Activated CD8-positive, alpha-beta memory T cell treated with anti-CD3 and anti-CD28 coated beads, Interleukin-2, amount 50 U/mL, for 24 hours (primary cell): ENCODE results near the gene RGS9.

Experiments
- DNase-seq: peaks from one replicate; pipeline ENCODE4 v3.0.0-alpha.2; 2020; ENCODE audit errors: extremely low read depth

Gene RGS9

DNA sequence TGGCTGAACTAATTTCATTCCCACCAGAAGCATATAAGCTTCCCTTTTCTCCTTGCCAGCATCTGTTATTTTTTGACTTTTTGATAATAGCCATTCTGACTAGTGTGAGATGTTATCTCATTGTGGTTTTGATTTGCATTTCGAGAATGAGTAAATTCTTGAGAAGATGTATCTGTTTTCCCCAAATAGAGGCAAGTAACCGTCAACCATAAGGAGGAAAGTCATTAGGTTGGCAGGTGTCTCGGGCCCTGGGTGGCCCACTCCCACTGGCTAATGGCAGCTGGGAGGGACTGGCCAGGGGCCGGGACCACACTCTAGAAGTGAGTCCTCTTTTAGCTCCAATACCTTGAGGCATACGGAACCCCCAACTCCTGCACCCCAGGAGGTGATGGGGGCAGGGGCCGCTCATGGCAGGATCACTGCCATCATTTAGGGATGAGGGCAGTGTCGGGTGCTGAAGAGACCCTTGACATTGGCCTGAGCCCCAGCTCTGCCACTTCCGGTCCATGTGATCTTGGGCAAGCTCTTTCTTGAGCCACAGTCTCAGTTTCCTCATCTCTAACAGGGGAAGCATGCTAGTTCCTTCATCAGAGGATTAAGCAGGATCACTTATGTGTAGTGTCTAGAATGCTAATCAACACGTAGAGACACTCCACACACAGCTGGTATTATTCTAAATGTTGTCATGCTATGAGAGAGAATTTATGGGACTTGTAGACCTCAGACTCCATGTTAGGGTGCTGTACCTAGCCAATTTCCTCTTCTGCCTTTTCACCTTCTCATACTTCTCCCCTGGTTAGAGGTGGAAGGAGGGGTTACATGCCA, 44.3 kb downstream of the RGS9 start:
- DNase-seq = no peak

DNA sequence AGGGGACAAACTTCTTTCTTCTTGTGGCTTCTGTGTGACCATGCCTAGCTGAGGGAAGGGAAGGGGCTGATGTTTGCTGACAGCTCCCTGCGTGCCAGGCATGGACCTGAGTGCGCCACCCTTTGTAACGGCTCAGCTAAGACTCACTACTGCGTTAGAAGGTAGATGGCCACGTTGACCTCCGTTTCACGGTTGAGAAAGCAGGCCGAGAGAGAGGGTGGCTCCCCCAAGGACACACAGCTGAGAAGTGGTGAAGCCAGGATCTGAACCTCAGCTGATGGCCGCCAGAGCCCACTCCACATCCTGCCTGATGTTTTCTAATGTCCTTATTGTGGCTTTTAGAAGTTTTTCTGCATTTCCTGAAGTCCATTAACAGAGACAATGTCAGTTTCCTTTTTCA, 45.1 kb downstream of the RGS9 start:
- DNase-seq = no peak

DNA sequence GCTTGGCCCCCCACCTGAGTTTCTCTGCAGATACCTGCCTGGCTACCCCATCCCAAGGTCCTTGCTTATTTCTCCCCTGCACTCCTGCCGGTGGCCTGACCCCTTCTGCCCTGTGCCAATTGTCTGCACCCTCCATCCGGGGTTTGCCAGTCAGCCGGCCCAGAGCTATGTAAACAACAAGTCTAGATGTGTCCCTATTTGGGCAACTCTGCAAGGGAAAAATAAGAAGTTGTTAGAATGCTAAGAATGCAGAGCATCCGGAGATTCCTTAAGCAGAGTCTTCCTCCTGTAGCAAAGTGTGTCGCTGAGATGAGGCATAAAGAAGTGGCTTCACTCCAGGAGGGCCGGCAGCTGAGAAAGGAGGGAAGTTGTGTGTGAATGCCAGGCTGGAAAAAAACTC, 46.6 kb downstream of the RGS9 start:
- DNase-seq = no peak

DNA sequence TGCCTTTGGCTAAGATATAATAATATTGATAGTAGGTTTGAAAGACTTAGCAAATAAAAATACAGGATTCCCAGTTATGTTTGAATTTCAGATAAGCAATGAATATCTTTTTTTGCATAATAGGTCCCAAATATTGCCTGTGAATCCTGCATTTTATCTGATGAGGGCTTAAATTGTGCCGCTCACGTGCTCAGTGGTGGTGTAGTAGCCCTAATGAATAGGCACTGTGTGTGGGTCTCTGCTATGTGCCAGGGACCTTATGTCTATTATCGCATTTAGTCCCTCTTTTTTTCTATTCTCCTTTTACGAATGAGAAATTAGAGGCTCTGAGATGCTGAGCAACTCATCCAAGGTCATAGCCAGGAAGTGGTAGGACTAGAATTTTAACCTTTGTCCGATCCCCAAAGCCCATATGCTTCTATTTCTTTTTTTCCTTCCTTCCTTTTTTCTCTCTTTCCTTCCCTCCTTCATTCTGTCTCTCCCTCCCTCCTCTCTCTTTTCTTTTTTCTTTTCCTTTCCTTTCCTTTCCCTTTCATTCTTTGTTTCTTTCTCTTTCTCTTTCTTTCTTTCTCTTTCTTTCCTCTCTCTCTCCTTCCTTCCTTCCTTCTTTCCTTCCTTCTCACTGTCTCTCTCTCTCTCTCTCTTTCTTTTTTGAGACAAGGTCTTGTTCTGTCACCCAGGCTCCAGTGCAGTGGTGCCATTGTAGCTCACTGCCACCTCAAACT, 47.2 kb downstream of the RGS9 start:
- no peak for DNase-seq

DNA sequence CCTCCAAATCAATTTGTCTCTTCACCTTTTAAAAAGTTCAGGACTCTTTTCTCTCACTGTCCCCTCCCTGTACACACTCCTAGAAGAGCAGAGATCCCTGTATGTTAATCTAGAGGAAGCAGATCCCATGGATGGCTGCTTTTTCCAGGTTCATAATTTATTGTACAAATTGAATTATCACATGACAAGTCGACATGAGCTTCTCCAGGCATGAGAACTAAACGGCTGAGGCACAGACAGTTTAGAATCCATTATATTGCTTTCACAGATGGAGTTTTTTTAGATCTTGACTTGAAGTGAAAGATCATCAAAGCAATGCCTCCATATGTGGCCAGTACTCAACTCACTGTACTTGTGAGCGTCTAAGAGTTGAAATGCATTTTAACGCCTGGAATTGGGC, 47.9 kb downstream of the RGS9 start:
- DNase-seq = no peak

DNA sequence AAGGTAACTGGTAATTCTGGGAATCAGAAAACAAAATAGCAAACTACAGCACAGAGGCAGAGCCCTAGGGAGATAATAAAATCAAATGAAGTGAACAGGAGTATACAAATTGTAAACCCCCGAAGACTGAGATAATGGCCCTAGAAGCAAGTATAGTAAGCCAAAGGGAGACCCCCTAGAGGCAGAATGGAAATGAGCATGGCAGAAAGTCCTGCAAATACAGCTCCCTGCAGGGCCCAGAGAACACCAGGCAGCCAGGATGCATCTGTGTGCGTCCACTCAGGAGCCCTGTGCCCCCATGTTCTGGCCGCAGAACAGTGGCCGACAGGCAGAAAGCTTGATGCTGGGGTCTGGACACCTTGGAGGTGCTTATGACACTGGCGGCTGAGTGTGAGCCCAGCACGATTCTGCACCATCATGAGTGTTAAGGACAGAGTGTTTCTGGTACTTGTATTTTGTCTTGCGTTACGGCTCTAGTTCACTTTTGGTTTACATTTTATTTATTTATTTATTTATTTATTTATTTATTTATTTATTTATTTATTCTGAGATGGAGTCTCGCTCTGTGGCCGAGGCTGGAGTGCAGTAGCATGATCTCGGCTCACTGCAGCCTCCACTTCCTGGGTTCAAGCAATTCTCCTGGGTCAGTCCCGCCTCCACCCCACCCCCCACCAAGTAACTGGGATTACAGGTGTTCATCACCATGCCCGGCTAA, 48.7 kb downstream of the RGS9 start:
- no peak for DNase-seq

DNA sequence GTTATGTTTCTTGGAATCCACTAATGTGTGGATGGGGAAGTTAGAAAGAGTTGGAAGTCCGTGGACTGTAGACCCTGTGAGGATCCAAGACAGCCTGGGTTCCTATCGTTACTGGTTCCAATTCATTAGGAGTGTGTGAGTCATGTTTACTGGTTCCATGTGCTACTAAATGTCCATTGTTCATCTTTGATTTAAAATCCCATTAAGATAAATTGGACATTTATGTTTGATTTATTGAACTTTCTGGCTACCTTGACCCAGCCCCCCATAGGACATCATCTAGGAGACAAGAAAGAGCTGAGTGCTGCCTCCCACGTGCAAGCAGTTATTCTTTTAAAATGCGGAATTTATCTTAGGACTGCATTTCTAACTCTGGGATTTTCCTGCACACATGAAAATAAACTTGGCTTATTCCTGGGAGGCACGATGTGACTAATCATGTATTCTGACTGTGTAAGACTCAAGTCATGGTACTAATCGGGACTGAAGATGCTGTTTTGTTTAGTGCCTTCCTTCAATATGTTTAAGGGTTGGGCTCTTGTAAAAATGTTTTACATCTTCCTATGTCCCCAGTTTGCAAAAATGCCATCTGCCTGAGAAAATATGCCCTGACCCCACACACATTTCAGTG, 53.4 kb downstream of the RGS9 start:
- DNase-seq = no peak

DNA sequence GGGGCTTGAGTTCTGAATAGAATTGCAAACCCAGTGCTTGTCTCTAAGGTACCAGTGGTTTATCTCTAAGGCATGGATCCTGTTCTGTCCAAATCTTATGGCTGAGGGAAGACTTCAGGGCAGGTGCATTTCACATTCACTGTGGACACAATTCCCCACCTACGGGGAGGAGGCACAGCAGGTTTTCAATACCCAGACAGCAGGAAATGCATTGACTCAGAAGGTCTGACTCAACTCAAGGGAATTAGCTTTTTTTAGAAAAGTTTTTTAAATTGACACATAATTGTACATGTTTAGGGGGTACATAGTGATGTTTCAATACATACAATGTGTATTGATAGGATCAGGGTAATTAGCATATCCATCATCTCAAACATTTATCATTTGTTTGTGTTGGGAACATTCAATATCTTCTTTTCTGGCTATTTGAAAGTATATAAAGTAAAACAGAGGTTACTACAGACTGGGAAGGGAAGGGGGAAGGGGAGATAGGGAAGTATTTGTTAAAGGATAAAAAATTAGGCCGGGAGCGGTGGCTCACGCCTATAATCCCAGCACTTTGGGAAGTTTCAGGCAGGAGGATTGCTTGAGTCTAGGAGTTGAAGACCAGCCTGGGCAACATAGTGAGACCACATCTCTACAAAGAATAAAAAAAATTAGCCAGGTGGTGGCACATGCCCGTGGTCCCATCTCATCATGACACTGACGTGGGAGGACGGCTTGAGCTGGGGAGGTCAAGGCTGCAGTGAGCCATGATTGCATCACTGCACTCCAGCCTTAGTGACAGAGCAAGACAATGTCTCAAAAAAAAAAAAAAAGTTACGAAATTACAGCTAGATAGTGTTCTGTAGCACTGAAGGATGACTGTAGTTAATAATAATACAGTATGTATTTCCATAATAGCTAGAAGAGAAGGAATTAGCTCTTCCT, 54.9 kb downstream of the RGS9 start:
- DNase-seq = no peak

DNA sequence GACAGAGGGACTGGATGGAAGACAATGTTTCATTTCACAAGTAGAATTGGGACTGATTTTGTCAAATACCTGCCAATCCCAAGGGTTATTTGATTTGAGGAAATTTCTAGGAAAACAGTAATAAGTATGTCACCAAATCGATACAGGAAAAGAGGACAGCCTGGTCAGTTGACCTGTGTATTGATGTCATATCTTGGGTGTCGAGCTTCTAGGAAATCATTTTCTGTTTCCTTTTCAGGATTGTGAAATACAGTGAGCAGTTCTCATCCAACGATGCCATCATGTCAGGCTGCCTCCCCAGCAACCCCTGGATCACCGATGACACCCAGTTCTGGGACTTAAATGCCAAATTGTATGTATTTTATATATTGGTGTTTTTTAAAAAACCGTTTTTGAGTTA, 56.1 kb downstream of the RGS9 start:
- no peak for DNase-seq

DNA sequence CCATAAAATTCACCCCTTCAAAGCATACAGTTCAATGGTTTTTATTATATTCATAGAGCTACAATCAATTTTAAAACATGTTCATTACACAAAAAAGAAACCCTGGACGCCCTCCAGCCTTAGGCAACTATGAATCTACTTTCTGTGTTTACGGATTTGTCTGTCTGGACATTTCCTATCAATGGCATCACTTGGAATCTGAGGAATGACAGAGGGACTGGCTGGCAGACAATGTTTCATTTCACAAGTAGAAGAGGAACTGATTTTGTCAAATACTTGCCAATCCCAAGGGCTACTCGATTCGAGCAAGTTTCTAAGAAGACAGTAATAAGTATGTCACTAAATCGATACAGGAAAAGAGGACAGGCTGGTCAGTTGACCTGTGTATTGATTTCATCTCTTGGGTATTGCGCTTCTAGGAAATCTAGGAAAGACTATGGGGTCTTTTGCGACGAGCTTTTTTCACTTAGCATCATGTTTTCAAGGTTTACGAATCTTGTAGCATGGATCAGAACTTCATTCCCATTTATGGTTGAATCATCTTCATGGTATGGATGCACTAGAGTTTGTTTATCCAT, 56.6 kb downstream of the RGS9 start:
- DNase-seq = no peak

DNA sequence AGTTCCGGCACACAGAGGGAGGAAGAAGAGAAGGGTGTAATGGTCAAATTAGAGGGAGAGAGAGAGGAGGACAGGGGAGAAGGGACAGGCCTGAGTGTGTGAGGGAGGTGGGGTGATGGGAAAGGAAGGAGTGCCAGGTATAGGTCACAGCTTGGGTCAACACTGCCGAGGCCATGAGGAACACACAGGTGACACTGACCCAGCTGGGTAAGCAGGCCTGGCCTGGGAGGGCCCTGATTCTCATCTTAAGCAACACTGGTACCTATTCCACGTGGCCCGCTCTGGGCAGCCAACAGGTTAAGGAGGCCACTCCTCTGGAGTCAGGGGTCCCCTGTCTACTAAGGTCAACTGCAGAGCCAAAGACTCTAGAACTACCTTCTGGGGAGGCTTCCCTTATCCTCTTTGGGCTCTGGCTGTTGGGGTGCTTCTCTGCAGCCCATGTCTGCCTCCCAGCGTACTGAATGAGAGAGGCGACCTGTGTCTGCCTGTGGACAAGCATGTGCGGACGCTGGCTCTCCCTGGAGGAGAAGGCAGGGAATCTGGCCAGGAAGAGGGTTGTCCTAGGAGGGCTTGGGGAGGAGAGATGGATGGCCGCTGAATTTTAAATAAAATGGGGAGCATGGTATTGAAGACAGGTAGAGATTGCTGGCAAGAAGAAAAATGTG, 57.6 kb downstream of the RGS9 start:
- DNase-seq = no peak

DNA sequence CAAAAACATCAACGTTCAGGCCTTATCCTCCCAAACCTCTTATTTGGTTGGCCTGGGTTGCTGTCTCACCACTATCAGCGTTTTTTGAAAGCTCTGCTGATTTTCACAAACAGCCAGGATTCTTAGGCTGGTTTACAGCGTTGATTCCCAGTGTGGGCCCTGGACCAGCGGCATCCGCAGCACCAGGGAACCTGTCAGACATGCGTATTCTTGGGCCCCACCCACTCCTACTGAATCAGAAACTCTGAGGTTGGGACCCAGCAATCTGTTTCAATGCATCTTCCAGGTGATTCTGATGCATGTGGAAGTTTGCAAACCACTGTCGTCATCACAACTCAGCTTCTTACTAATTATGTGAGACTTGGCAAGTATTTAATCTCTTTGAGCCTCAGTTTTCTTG, 58.5 kb downstream of the RGS9 start:
- no peak for DNase-seq

DNA sequence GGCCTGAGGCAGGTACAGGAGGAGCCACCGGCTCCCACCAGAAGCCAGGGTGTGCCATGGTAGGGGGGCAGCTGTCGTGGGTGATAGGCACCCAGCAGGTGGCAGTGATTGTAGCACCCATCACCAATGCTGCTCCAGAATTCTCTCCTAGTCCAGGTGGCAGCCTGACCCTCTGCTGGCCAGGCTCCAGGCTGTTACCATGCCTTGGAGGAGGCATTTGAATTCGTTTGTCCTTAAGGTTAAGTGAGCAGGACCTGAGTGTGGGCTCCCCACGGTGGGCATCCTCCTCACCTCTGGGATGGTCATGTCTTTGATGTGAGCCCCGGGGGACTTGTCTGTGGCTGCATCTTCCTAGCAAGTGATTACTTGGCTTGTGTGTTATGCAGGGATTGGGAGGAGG, 59.4 kb downstream of the RGS9 start:
- no peak for DNase-seq

DNA sequence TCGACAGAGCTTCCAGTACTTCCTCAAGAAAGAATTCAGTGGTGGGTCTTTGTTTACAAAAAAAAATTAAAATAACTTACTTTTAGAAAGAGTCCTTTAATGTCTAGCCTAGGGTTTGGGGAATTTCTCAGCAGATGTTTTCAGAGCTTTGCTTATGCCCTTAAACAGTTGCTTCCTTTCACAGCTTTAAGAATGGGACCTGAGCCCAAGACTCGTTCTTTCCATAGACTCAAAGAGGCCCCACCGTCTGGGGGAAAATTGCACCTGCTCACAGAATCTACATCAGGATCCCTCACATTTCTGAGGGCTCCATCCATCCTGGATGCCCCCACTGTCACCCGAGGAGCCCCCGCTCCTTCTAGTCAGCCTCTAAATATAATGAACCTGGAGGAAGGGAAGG, 60.0 kb downstream of the RGS9 start:
- no peak for DNase-seq

DNA sequence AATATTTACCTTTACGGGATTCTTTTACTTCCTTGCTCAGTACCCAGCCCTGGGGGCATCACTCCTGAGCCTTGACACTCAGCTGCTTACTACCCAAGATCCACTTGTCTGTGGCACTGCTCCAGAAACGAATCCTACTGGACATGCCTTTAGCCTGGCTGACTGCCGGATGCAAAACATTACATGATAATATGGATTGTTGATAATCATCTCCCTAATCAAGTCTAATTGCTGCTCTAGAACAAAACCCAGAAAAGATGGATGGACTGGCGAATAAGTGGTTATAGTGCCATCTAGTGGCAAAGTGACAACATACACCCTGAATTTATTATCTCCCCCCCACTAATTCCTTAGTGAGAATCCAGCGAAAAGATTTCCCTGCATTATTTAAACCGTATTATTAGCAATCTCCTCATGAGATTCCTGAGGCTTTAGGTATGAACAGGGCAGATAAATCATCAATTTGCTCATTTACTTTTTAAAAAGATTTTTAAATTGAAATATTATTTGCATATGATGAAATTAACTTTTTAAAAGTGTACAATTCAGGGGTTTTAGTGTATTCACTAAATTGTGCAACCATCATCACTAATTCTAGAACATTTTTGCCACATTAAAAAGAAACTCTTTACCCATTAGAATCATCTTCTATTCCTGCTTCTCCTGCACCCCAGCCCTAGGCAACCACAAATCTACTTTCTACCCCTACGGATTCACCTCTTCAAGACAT, 61.6 kb downstream of the RGS9 start:
- no peak for DNase-seq

DNA sequence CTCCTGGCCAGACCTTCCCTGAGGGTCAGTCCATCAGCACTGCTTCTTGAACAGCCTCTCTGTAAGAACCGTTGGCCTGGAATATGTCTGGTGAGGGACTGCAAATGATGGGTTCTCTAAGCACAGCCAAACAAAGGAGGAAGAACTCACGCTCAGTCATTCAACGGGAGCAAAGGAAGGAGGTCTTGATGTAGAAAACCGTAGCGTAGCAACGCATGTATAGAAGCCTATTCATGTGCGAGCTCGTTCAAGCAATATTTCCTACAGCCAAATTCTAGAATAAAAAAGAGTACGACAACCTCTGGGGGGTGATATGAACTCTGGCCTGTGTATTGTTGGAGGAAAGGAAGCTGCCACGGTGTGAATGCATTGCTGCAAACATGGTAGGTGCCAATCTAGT, 64.2 kb downstream of the RGS9 start:
- no peak for DNase-seq

DNA sequence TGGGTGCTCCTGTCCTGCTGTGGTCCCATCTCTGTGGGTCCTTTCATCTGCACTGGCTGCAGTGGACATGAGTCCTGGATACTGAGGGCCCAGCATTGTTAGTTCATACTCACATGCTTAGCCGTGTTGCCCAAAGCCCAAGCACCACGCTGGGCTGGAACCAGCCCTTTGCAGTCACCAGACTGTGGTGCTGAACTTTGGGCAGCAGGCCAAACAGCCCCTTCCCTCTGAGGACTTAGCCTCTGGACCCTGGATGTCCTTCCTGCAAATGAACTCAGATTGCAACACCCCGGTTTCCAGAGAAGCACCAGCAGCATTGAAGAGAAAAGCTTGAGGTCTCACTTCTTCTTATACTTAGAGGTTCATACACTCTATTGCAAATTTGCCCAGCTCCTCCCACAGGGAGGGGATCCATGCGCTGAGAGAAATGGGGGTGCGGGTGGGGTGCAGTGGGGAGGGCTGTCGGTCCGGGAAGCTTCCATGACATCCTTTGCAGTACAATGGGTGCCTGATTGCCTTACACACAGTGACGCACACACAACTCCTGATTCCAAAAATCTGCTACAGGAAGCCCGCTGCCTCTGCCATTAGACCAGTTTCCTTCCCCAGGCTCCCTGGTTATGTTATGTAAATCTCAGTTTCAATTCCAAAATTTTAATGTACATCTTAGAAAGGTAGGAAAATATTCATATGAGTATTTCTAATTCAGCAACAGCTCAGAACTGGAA, 65.8 kb downstream of the RGS9 start:
- DNase-seq = no peak

DNA sequence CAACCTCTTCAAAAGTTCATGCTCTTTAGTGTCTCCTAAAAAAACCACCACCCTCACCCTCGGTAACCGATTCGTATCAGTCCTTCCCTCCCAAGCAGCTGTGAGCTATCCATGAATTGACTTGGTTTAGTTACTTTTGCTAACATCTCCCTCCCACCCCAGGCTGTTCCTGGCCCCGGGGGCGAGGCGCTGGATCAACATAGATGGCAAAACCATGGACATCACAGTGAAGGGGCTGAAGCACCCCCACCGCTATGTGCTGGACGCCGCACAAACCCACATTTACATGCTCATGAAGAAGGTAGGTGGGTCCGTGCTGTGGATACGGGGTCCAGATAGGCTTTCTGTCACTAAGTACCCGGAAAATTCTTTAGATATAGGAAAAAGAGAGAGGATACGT, 66.8 kb downstream of the RGS9 start:
- no peak for DNase-seq

DNA sequence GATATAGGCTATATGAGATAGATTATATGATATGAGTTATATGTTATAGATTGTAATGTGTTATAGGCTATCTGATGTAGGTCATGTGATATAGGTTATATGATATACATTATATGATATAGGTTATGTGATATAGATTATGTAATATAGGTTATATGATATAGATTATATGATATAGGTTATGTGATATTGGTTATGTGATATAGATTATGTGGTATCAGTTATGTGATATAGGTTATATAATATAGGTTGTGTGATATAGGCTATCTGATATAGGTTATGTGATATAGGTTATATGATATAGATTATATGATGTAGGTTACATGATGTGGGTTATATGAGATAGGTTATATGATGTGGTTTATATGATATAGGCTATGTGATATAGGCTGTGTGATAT, 68.5 kb downstream of the RGS9 start:
- DNase-seq = no peak
